SK-N-SH (cell line): Measurements from ENCODE around the gene BICC1.

ENCODE experiments used
- IRF3 ChIP-seq: fragments of 150-350 bp; IDR thresholded peaks from 2 replicates; pipeline ENCODE4 v1.6.1; 2016; ENCODE audit warnings: mild to moderate bottlenecking, low read depth, low read length
- TF ChIP-seq, protein P1 (sequence below): fragments of 200-600 bp; sonication (generic); IDR thresholded peaks from 2 replicates; pipeline ENCODE4 v1.6.1; 2017; ENCODE audit warnings: antibody characterized with exemption, mild to moderate bottlenecking, moderate library complexity

- TF ChIP-seq, protein P1, sequence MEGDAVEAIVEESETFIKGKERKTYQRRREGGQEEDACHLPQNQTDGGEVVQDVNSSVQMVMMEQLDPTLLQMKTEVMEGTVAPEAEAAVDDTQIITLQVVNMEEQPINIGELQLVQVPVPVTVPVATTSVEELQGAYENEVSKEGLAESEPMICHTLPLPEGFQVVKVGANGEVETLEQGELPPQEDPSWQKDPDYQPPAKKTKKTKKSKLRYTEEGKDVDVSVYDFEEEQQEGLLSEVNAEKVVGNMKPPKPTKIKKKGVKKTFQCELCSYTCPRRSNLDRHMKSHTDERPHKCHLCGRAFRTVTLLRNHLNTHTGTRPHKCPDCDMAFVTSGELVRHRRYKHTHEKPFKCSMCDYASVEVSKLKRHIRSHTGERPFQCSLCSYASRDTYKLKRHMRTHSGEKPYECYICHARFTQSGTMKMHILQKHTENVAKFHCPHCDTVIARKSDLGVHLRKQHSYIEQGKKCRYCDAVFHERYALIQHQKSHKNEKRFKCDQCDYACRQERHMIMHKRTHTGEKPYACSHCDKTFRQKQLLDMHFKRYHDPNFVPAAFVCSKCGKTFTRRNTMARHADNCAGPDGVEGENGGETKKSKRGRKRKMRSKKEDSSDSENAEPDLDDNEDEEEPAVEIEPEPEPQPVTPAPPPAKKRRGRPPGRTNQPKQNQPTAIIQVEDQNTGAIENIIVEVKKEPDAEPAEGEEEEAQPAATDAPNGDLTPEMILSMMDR, result no peak
- no peak for TF ChIP-seq IRF3
Observed at GRCh38 chr10:58755677-58756076, 243.0 kb downstream of the BICC1 start.
